Stimulated activated CD4-positive, alpha-beta T cell treated with anti-CD3 and anti-CD28 coated beads, Interleukin-15, amount 100 ng/mL, for 1 hour (primary cell): ENCODE measurements around the gene IGDCC3.
"Not testable (repeated sequence)": the region's sequence is repeated elsewhere in the genome, so short reads cannot be mapped to it uniquely, and the experiment has no call there.

ENCODE experiments used
- DNase-seq, 2 donors: peaks; one replicate each; pipeline ENCODE4 v3.0.0-alpha.2; 2020; ENCODE audit warnings: low read depth in 1 of 2, low spot score in 1 of 2

The IGDCC3 gene

GRCh38 chr15:65371976-65372786 is 5.6 kb downstream of the IGDCC3 start:
- no peak for DNase-seq

GRCh38 chr15:65370885-65371284 is 6.9 kb downstream of the IGDCC3 start:
- no peak for DNase-seq

GRCh38 chr15:65369651-65370050 is 8.2 kb downstream of the IGDCC3 start:
- DNase-seq = no peak

DNA sequence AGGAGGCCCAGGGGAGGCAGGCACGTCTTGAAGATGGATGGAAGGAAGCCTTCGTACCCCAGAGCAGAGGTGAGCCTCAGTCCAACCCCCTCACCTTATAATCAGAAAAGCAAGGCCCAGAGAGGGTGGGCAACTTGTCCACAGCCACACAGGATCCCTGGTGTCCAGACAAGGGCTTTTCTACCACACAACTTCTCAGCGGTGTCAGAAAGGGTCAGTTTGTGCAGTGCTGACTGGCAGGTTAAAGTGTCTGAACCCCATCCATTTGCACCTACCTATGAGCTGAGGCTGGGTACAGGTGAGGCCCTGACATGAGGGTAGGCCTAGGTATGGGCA is 8.6 kb downstream of the IGDCC3 start:
- DNase-seq = no peak

DNA sequence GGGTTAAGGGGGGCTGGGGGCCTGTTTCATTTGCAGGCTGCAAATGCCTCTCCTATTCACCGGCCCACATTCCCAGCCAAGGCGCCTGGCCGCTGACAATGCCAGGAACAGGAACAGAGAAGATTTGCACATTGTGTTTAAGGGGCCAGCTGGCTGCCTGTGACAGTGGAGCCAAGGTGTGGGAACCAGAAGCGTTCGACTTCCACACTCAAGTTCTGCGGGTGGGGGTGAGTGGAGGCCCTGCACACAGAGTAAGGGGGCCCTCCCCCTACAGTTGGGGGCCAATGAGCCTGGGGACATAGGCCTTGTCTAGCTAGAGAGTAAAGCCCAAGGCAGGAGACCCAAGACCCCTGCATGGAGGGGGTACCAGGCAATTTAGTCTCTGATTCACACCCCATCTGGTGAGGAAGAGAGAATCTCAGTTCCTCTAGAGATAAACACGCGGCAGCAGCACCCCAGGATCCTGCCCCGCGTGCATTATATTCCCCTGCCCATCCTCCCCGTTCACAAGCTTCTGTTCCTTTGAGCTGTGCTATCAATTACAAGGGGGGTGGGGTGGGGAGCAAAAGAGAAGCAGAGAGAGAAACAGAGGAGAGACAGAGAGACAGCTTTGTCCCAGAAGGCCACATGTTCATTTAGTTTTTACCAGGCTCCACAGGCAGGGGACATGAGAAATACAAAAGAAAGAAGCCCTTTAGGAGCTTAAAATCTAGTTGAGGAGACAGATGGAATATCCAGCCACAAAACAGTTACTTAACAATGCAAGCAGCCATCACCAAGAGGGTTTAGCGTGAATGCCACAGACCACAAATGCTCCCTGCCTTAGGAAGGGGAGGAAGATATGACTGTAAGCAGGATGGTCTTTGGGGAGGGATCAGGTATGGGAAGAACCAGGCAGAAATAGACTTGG is 9.2 kb downstream of the IGDCC3 start:
- no peak for DNase-seq

- no peak for DNase-seq
Measured at GRCh38 chr15:65366122-65366892, 11.5 kb downstream of the IGDCC3 start.

GRCh38 chr15:65365229-65365628 is 12.6 kb downstream of the IGDCC3 start:
- DNase-seq = no peak

GRCh38 chr15:65363766-65364165 is 14.0 kb downstream of the IGDCC3 start:
- DNase-seq = no peak

DNA sequence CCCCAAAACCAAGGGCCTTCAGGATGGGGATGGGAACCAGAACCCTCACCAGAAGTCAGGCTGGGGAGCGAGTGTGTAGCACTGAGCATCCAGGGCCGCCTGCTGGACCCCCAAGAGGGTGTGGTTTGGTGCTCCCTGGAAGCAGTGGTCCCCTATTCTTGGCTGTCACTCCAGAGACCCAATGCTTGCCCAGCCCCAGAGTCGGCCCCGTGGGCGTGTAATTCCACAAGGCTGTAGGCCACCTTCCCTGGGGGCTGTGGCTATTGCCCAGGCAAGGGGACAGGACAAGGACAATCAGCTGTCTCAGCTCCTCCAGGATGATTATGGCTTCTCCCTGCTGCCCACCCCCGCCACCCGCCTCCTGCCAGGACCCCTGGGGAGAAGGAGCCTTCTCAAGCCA is 14.5 kb downstream of the IGDCC3 start:
- no peak for DNase-seq

GRCh38 chr15:65362491-65362890 is 15.3 kb downstream of the IGDCC3 start:
- DNase-seq = no peak

GRCh38 chr15:65361708-65362459 is 15.9 kb downstream of the IGDCC3 start:
- no peak for DNase-seq

GRCh38 chr15:65360506-65360905 is 17.3 kb downstream of the IGDCC3 start:
- no peak for DNase-seq

DNA sequence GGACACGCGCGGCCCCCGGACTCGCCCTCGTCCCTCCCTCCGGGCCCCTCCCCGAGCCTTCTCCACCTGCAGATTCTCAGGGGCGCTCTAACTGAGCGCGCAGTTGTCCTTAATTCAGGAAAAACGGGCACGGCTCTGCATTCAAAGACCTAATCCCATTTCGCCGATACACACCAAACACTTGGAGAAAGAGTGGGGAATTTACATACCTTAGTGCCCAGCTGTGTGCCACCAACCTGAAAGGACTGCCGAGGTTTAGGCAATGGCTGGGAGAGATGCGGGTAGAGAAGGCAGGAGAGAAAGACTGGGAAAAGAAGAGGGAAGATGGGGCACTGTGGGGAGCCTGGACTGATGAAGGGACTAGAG is 21.8 kb downstream of the IGDCC3 start:
- DNase-seq = no peak

DNA sequence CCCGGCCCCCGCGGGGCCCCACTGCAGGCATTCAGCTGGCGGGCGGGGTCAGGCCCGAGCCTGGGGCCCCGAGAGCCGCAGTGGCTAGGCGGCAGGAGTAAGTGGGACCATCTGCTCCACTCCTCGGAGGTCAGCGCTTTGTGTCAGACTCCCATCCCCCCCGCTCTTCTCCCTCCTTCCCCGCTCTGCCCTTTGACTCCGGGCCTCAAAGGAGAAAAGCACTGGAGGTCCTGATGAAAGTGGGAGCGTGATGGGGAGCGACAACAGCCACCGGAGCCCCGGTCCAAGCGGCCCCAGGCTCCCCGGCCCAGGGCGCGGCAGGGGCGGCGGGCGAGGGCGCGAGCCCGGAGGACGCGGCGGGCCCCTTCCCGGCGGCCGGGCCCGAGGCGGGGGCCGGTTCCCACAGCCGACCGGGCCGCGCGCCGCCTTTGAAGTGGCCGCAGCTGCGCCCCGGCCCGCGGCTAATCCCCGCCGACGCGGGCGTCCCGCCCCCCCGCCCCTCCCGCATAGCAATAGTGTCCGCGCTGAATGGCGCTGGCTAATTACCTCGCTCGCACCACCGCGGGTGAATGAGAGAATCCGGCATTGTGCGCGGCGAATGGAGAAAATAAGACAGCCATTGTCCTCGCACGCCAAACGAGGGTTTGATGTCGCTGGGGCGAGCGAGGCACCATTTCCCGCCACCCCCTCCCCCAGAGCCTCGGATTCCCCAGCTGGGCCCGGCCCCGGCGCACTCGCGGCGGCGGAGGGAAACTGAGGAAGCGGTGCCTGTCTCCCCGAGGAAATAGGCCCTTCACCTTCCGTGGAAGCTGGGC is 22.4 kb downstream of the IGDCC3 start:
- no peak for DNase-seq

DNA sequence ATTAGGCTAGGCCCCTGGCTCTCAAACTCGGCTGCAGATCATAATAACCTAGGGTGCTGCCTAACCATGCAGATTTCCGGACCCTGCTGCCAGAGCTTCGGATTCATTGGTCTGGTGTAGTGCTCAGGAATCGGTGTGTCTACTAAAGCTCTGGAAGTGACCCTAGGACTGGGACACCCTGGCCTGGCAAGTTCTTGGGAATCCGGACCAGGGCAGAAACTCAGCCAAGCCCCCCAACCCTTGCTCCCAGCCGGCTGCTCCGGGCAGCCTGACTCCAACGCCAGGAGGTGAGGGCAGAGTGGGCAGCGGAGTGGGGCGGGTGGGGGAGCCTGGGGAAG is 23.0 kb downstream of the IGDCC3 start:
- DNase-seq = no peak

DNA sequence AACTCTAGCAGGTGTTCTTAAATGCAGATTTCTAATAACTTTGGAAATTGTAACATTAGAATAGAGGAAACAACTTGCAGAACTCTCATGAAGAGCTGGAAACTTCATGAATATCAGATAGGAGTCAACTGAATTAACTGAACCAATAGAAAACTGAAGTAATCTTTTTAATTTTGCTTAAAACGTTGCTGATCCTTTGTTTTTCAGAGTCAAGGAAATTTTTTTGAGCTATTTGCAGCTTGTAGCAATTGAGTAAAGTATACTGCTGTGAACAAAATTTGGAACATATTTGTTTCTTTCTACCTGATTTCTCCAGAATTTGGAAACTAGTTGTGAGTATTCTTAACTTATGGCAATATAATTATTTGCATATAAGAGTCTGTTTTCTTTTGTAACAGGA is 25.8 kb downstream of the IGDCC3 start:
- DNase-seq = not testable (repeated sequence)

DNA sequence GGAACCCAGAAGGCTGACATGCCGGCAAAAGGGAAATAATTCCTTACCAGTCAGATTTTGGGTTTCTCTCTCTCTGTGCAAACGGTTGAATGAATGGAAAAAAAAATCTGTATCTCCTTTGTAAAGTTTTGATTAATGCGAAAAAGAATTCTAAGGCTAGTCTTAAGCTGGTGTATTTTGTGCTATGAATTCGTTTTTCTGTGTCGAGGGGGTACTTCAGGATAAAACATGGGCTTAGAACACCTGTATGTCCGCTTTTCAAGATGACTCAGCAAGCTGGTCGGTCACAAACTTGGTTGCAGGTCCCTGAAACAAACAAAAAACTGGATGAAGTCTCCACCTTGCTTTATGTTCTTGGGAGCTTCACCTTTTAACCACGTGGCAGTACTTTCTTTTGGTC is 28.5 kb downstream of the IGDCC3 start:
- DNase-seq = no peak

GRCh38 chr15:65347756-65348155 is 30.0 kb downstream of the IGDCC3 start:
- DNase-seq = not testable (repeated sequence)

GRCh38 chr15:65346856-65347598 is 30.8 kb downstream of the IGDCC3 start:
- DNase-seq = no peak

DNA sequence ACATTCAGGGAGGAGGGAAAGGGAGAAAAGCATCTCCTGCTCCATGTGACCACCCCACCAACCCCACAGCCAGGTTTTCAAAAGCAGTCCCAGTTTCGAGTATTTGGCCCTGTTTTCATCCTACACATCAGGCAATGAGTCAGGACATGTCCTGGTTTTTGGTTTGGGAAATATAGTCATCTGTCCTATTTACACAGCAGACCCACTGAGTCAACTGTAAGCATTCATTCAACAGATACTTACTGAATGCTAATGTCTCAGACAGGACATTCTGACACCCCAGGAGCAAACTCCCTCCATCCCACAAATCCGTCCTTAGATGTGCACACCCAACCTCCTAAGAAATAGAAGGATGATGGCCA is 32.9 kb downstream of the IGDCC3 start:
- DNase-seq = no peak
